Measurements from ENCODE around the gene SLC16A6.

DNA sequence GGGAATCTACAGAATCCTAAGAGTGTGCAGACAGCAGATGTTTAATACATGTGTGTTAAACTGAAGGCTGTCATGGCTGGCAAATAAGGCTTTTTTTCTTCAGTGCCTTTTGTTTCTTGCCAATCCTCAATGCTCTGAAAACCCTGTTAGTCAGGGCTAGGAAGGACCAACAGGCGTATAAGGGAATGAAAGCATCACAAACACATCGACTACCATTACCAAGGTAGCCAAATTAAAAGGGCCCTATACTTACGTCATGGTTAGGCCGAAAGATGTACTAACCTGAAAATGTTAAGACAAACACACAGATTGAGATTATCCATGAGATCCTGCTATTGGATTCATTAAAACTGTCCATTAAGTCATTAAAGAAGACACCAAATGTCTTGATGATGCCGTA lies 13.1 kb downstream of the SLC16A6 start:
- no peak for TF ChIP-seq EZH2 (IDR thresholded peaks at IDR 0.05; ENCODE audit: insufficient read depth, poor library complexity, severe bottlenecking)
- no peak for TF ChIP-seq EZH2phosphoT487 (IDR thresholded peaks at IDR 0.05; ENCODE audit: insufficient read depth, low read depth)

Measured in GM23248 (cell line).